OCI-LY1 (cell line): ENCODE data around the gene MYO18A.

Experiments
- CTCF ChIP-seq: fragments of 200-600 bp; sonication (generic), shearing (Covaris generic); IDR thresholded peaks from 2 replicates; pipeline ENCODE4 v1.5.1; 2017; ENCODE audit warnings: mild to moderate bottlenecking, antibody characterized with exemption, low read length, moderate library complexity, mixed read lengths
- EZH2 ChIP-seq: fragments of 200-600 bp; sonication (generic), shearing (Covaris generic); IDR thresholded peaks from 2 replicates; pipeline ENCODE4 v1.8.0; 2017; ENCODE audit warnings: borderline replicate concordance, mixed run types, mild to moderate bottlenecking, antibody characterized with exemption, low read length, moderate library complexity, mixed read lengths

- TF ChIP-seq CTCF (peak; percentile 83), EZH2 (no peak)
Measured at GRCh38 chr17:29148790-29149430, 31.3 kb downstream of the MYO18A start.
